Lower leg skin (tissue), 3 donors: ENCODE measurements around the gene KLK1.

Experiments
- CTCF ChIP-seq, 3 donors: fragments of 450-650 bp; IDR thresholded peaks; one replicate each; pipeline ENCODE4 v1.5.1; 2016; ENCODE audit warnings: antibody characterized with exemption in 3 of 3, mild to moderate bottlenecking in 3 of 3, moderate library complexity in 2 of 3
- POLR2A ChIP-seq, 2 donors: fragments of 450-650 bp; IDR thresholded peaks; one replicate each; pipeline ENCODE4 v1.6.1; 2016 to 2017; ENCODE audit warnings: antibody characterized with exemption in 2 of 2, mild to moderate bottlenecking in 1 of 2, moderate library complexity in 1 of 2

DNA sequence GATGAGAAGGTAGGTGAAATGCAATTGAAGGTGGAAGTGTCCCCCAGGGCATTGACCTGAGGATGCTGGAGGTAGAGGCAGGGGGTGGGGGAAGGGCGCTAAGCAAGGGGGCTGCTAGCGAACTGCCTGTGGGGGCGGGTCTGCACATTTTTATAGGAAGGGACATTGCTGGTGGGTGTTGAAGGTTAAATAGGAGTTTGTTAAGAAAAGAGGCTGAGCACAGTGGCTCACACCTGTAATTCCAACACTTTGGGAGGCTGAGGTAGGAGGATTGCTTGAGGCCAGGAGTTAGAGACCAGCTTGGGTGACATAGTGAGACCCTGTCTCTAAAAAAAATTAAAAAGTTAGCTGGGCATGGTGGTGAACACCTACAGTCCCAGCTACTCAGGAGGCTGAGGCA, 38.9 kb downstream of the KLK1 start:
- TF ChIP-seq POLR2A (IDR thresholded peaks at IDR 0.05) = no peak
- no peak for TF ChIP-seq CTCF (IDR thresholded peaks at IDR 0.05)
